ENCODE measurements around the gene VWA3A.
"Not testable (repeated sequence)": the region's sequence is repeated elsewhere in the genome, so short reads cannot be mapped to it uniquely, and the experiment has no call there.

The VWA3A gene

DNA sequence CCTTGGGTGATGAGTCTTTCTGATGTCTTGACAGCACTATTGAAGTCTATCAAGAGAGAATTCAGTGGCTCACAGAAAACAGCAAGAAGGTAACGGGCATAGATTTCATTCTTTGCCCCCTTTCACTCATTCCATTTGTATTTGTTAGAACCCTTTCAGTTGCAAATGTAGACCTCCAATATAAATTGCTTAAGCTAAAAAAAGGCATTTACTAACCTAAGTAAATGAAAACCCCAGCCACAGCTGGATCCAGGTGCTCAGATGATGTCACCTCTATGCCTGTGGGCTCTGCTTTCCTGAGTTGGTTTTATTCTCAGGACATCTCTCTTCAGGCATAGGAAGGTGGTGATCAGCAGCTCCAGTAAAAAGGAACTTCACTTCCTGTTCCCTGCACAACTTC, 11.1 kb downstream of the VWA3A start:
- Mint-ChIP-seq H3K9me3 (no peaks in the 10 kb centered on the region), H3K4me3 (no peak overlapping the region), H3K36me3 (ENCODE audit: low read depth) (no peaks in the 10 kb centered on the region), H3K27ac (no peak overlapping the region), H3K4me1 (ENCODE audit: low read depth) (no peaks in the 10 kb centered on the region), H3K27me3 (peaks cover 4% of the 10 kb centered on the region)
- DNase-seq: no peak

- no peaks in the 10 kb centered on the region for H3K36me3 Mint-ChIP-seq (ENCODE audit: low read depth)
- H3K27me3 Mint-ChIP-seq: peaks cover 8% of the 10 kb centered on the region
- no peak overlapping the region for H3K4me3 Mint-ChIP-seq
- no peak overlapping the region for H3K27ac Mint-ChIP-seq
- H3K9me3 Mint-ChIP-seq: no peaks in the 10 kb centered on the region
- no peak for DNase-seq
- peaks cover 7% of the 10 kb centered on the region for H3K4me1 Mint-ChIP-seq (ENCODE audit: low read depth)
These were observed 17.0 kb downstream of the VWA3A start for GRCh38 chr16:22109258-22109898.

- not testable (repeated sequence) for H3K4me3 Mint-ChIP-seq; H3K27me3 Mint-ChIP-seq; H3K4me1 Mint-ChIP-seq (ENCODE audit: low read depth); H3K27ac Mint-ChIP-seq; H3K9me3 Mint-ChIP-seq; H3K36me3 Mint-ChIP-seq (ENCODE audit: low read depth); DNase-seq
These were observed 19.3 kb downstream of the VWA3A start for GRCh38 chr16:22111629-22112028.

- Mint-ChIP-seq H3K4me1 (ENCODE audit: low read depth) (no peaks in the 10 kb centered on the region), H3K4me3 (no peak overlapping the region), H3K27me3 (peaks cover 2% of the 10 kb centered on the region), H3K27ac (no peak overlapping the region), H3K36me3 (ENCODE audit: low read depth) (no peaks in the 10 kb centered on the region), H3K9me3 (no peaks in the 10 kb centered on the region)
- no peak for DNase-seq
These were observed 23.9 kb downstream of the VWA3A start for GRCh38 chr16:22116095-22116700.

DNA sequence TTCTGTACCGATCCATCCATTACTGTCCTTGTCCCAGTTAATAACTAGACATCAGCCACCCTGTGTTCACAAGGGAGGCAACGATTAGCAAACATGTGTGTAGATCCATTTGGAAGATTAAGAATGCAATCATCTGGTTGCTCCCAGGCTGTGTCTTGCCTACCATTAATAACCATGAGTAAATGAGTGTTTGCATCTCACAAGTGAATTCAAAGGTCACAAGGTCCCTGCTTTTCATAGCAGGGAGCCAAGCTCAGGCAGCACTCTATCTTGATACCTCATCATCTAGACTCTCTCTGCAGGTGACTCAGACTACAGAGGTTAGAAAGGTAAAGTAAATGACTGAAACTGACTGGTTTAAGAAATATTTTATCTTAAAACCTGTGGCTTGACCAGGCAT, 25.3 kb downstream of the VWA3A start:
- no peak for DNase-seq
- H3K27ac Mint-ChIP-seq: no peak overlapping the region
- no peaks in the 10 kb centered on the region for H3K4me1 Mint-ChIP-seq (ENCODE audit: low read depth)
- no peaks in the 10 kb centered on the region for H3K9me3 Mint-ChIP-seq
- H3K36me3 Mint-ChIP-seq (ENCODE audit: low read depth): no peaks in the 10 kb centered on the region
- no peak overlapping the region for H3K4me3 Mint-ChIP-seq
- no peaks in the 10 kb centered on the region for H3K27me3 Mint-ChIP-seq

GRCh38 chr16:22120440-22120839, 28.1 kb downstream of the VWA3A start:
- H3K27ac Mint-ChIP-seq: no peak overlapping the region

DNA sequence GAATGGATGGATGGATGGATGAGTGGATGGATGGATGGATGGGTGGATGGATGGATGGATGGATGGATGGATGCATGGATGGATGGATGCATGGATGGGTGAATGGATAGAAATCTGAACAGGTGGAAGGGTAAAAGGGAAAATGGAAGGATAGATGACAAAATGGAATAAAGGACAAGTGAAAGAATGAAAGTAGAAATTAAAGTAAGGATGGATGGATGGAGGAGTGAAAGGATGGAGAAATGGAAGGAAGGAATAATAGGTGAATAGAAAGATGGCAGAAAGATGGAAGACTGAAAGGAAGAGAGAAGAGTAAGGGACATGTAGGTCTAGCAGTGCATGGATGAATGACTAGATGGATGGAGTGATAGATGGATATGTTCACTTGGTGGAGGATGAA, 29.9 kb downstream of the VWA3A start:
- Mint-ChIP-seq H3K36me3 (ENCODE audit: low read depth) (no peaks in the 10 kb centered on the region), H3K9me3 (no peaks in the 10 kb centered on the region), H3K4me3 (no peak overlapping the region), H3K27ac (no peak overlapping the region), H3K27me3 (no peaks in the 10 kb centered on the region), H3K4me1 (ENCODE audit: low read depth) (no peaks in the 10 kb centered on the region)
- DNase-seq: no peak

More at GRCh38 chr16:22120440-22120839, 28.1 kb downstream of the VWA3A start:
- DNase-seq: no peak
- Mint-ChIP-seq H3K4me3 (no peak overlapping the region), H3K27me3 (no peaks in the 10 kb centered on the region), H3K9me3 (no peaks in the 10 kb centered on the region), H3K36me3 (ENCODE audit: low read depth) (no peaks in the 10 kb centered on the region), H3K4me1 (ENCODE audit: low read depth) (no peaks in the 10 kb centered on the region)

DNA sequence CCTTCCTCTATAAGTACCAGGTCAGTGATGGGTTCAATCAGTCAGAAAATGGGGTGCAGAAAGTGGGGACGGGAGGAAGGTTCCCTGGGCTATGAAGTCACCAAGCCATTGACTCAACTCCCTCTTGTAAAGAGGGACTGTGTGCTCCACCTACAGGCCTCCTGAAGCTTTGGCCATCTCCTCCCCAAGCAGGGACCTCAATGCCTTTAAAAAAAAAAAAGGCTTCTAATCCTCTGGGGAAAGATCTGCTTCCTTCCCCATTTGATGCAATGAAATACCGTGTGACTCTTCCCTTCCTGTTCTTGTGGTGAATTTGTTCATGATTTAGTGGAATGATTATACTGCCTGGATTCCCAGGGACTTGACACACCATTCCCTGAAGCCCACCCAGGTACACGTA, 30.8 kb downstream of the VWA3A start:
- H3K27me3 Mint-ChIP-seq: no peaks in the 10 kb centered on the region
- DNase-seq: no peak
- H3K36me3 Mint-ChIP-seq (ENCODE audit: low read depth): no peaks in the 10 kb centered on the region
- no peaks in the 10 kb centered on the region for H3K9me3 Mint-ChIP-seq
- H3K27ac Mint-ChIP-seq: no peak overlapping the region
- no peak overlapping the region for H3K4me3 Mint-ChIP-seq
- no peaks in the 10 kb centered on the region for H3K4me1 Mint-ChIP-seq (ENCODE audit: low read depth)

DNA sequence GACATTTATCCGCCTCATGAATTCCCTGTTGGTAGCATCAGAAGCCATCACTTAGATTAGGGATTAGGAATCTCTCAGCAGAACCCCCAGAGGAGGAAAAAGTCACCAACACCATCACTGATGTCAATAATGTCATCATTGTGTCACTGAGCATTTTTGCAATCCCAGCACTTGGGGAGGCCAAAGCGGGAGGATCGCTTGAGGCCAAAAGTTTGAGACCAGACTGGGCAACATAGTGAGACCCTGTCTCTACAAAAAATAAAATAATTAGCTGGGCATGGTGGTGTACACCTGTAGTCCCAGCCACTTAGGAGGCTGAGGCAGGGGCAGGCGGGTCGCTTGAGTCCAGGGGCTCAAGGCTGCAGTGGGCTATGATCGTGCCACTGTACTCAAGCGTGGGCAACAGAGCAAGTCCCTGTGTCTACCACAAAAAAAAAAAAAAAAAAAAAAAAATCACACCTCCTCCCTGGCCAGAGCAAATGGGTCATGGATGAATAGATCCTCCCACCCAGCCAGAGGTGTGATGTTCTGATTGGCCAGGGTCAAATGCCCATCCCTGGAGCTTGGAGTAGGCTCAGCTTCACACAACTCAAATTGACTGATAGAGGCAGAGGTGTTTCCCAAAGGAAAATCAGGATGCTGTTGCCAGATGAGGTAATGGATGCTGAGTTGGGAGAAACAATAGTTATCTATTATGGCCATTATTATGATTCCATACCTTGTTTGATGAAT, 31.6 kb downstream of the VWA3A start:
- no peaks in the 10 kb centered on the region for H3K36me3 Mint-ChIP-seq (ENCODE audit: low read depth)
- H3K27me3 Mint-ChIP-seq: no peaks in the 10 kb centered on the region
- no peaks in the 10 kb centered on the region for H3K9me3 Mint-ChIP-seq
- no peak overlapping the region for H3K4me3 Mint-ChIP-seq
- no peak for DNase-seq
- no peak overlapping the region for H3K27ac Mint-ChIP-seq
- no peaks in the 10 kb centered on the region for H3K4me1 Mint-ChIP-seq (ENCODE audit: low read depth)

DNA sequence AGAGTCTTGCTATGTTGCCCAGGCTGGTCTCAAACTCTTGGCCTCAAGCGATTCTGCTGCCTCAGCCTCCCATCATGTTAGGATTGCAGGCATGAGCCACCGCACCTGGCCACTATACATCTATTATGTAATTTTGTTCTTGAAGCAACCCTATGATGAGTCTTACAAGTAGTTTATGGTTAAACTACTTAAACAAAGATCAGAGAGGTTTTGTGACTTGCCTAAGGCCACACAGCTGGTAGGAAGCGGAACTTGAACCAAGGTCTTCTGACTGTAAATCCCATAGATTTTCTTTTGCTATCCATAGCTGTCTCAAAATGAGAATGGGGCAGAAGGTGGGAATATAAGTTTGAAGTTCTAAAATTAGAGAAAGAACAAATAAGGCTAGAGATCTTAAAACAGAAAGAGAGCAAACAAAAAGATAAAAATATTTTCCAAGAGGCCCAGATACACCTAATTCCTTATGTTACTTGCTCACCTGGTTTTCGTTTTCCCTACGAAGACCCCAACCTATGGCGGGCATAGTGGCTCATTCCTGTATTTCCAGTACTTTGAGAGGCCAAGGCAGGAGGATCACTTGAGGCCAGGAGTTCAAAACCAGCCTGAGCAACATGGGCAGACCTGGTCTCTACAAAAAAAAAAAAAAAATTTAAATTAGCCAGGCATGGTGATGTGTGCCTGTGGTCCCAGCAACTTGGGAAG, 32.4 kb downstream of the VWA3A start:
- no peaks in the 10 kb centered on the region for H3K4me1 Mint-ChIP-seq (ENCODE audit: low read depth)
- no peak overlapping the region for H3K4me3 Mint-ChIP-seq
- H3K36me3 Mint-ChIP-seq (ENCODE audit: low read depth): no peaks in the 10 kb centered on the region
- H3K27me3 Mint-ChIP-seq: no peaks in the 10 kb centered on the region
- no peak overlapping the region for H3K27ac Mint-ChIP-seq
- no peaks in the 10 kb centered on the region for H3K9me3 Mint-ChIP-seq
- DNase-seq: no peak

GRCh38 chr16:22126037-22126558, 33.8 kb downstream of the VWA3A start:
- Mint-ChIP-seq H3K4me1 (ENCODE audit: low read depth) (no peaks in the 10 kb centered on the region), H3K27ac (no peak overlapping the region), H3K9me3 (no peaks in the 10 kb centered on the region), H3K36me3 (ENCODE audit: low read depth) (no peaks in the 10 kb centered on the region), H3K27me3 (no peaks in the 10 kb centered on the region), H3K4me3 (no peak overlapping the region)
- no peak for DNase-seq

DNA sequence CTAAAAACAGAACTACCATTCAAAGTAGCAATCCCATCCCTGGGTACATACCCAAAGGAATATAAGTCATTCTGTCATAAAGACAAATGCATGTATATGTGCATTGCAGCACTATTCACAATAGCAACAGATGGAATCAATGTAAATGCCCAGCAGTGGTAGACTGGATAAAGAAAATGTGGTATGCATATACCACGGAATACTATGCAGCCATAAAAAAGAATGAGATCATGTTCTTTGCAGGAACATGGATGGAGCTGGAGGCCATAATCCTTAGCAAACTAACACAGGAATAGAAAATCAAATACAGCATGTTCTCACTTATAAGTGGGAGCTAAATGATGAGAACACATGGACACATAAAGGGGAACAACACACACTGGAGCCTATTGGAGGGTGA, 36.2 kb downstream of the VWA3A start:
- not testable (repeated sequence) for H3K27ac Mint-ChIP-seq; H3K4me1 Mint-ChIP-seq (ENCODE audit: low read depth); DNase-seq; H3K4me3 Mint-ChIP-seq; H3K27me3 Mint-ChIP-seq; H3K9me3 Mint-ChIP-seq; H3K36me3 Mint-ChIP-seq (ENCODE audit: low read depth)

DNA sequence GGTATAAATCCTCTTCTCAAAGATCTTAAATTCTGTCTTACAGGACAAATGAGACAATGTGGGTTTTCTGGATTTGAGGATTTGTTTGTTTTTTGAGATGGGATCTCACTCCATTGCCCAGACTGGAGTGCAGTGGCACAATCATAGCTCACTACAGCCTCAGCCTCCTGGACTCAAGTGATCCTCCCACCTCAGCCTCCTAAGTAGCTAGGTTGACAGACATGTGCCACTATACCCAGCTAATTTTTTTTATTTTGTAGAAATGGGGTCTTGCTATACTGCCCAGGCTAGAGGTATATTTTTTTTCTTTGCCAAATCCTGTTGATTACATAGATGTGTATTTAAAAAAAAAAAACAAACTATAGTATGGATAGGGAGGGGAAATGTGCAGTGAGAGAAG, 38.2 kb downstream of the VWA3A start:
- Mint-ChIP-seq H3K36me3 (ENCODE audit: low read depth) (no peaks in the 10 kb centered on the region), H3K4me3 (no peak overlapping the region), H3K27me3 (no peaks in the 10 kb centered on the region), H3K9me3 (no peaks in the 10 kb centered on the region), H3K27ac (no peak overlapping the region), H3K4me1 (ENCODE audit: low read depth) (no peaks in the 10 kb centered on the region)
- DNase-seq: no peak

- Mint-ChIP-seq H3K27me3 (no peaks in the 10 kb centered on the region), H3K4me3 (no peak overlapping the region), H3K36me3 (ENCODE audit: low read depth) (no peaks in the 10 kb centered on the region), H3K9me3 (no peaks in the 10 kb centered on the region), H3K27ac (no peak overlapping the region), H3K4me1 (ENCODE audit: low read depth) (no peaks in the 10 kb centered on the region)
- DNase-seq: no peak
These were observed 40.5 kb downstream of the VWA3A start for GRCh38 chr16:22132801-22133200.

DNA sequence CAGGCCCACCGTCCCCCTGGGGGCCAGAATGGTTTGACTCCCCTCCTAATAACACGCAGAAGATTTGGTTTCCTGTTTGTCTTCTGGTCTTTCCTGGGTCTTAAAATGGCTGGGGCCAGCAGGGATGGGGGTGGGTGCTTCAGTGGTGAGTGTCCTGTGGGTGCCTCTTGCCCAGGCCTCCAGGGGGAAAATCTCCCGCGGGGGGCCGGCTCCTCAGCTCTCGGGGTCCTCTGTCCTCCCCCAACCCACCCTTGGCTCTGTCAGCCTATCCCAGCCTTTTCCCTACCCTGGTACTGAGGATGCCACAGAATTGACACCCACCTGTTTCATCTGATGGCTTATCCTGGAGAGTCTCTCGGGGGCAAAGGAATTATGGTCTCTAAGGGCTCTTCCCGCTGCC, 46.1 kb downstream of the VWA3A start:
- no peaks in the 10 kb centered on the region for H3K36me3 Mint-ChIP-seq (ENCODE audit: low read depth)
- H3K27ac Mint-ChIP-seq: no peak overlapping the region
- no peaks in the 10 kb centered on the region for H3K9me3 Mint-ChIP-seq
- H3K27me3 Mint-ChIP-seq: peaks cover 5% of the 10 kb centered on the region
- H3K4me1 Mint-ChIP-seq (ENCODE audit: low read depth): no peaks in the 10 kb centered on the region
- no peak for DNase-seq
- no peak overlapping the region for H3K4me3 Mint-ChIP-seq
